CD4-positive, alpha-beta T cell treated with Interferon alpha-2 for 1 hour (primary cell): ENCODE results near the gene BCL2L13.
"Not testable (repeated sequence)": the region's sequence is repeated elsewhere in the genome, so short reads cannot be mapped to it uniquely, and the experiment has no call there.

ENCODE experiments used
- DNase-seq, 2 donors: peaks; one replicate each; pipeline ENCODE4 v3.0.0-alpha.2; 2020 to 2022

BCL2L13 gene

DNA sequence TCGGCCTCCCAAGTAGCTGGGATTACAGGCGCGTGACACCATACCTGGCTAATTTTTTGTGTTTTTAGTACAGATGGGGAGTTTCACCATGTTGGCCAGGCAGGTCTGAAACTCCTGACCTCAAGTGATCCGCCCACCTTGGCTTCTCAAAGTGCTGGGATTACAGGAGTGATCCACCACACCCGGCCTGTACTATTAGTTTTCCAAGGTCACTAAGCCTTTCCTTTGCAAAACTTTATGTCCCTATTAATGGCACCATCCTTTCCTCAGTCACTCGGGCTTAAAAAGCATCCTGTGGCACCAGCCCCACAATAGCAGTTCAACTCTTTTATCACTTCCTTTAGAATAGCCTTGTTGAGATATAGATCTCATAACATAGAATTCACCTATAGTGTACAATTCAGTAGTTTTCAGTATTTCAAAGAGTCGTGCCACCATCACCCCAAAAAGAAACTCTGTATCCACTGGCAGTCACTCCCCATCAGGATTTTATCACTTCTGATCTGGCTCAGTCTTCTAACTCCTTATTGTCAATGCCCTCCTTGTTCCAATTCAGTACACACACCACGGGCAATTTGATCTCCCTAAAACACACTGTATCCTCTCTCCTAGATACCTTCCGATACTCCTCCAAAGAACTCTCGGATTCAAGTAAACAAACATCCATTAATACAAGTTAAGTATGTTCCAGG, 921 bp upstream of the BCL2L13 start:
- DNase-seq = peak in 1 of 2 donors; percentile 3

GRCh38 chr22:17638182-17638431, 450 bp upstream of the BCL2L13 start:
- no peak for DNase-seq

DNA sequence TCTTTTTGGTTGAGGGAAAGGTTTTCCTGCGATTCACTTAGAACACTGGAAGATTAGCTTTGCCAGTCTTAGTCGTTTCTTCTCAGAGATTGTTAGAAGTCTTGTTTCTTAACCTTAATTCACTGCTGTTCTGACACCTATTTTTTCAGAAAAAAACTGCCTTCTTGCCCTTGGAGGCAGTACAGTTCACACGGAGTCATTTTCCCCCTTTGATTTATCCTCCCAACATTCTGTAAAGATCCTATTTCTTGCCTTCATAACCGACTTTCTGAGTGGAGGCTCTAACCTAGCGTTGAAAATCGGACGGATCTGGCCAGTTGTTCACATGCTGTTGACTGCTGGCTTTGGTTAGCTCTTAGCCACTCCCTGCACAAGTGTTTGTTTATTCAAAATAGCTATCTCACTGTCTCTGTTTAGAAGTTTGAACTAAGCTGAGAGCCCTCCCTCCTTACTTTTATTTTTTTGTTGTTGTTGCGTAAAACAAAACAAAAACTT, 737 bp downstream of the BCL2L13 start:
- DNase-seq = peak in 1 of 2 donors; percentile 37

- no peak for DNase-seq
Measured at GRCh38 chr22:17641269-17641668, 2.7 kb downstream of the BCL2L13 start.

GRCh38 chr22:17642357-17642756, 3.8 kb downstream of the BCL2L13 start:
- not testable (repeated sequence) for DNase-seq

GRCh38 chr22:17647452-17647851, 8.9 kb downstream of the BCL2L13 start:
- no peak for DNase-seq

GRCh38 chr22:17647991-17648390, 9.4 kb downstream of the BCL2L13 start:
- no peak for DNase-seq

DNA sequence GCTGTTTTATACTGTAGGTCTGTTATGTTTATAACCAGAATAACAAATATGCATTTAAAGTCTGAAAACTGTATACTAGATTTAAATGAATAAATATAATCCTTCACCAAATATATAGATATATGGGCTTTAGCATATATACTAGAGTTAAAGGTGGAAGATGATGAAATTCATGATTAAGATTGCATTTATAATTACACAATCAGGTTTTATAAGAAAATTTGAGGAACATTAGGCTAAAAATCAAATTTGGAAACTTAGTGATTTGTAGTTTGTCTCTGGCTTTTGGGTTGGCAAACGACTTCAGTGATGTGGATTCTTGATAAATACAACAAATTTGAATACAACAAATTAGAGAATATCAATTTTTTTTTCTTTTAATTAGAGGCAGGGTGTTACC, 10.0 kb downstream of the BCL2L13 start:
- DNase-seq = no peak

- peak in 1 of 2 donors; percentile 3 for DNase-seq
Measured at GRCh38 chr22:17655289-17655688, 16.7 kb downstream of the BCL2L13 start.

DNA sequence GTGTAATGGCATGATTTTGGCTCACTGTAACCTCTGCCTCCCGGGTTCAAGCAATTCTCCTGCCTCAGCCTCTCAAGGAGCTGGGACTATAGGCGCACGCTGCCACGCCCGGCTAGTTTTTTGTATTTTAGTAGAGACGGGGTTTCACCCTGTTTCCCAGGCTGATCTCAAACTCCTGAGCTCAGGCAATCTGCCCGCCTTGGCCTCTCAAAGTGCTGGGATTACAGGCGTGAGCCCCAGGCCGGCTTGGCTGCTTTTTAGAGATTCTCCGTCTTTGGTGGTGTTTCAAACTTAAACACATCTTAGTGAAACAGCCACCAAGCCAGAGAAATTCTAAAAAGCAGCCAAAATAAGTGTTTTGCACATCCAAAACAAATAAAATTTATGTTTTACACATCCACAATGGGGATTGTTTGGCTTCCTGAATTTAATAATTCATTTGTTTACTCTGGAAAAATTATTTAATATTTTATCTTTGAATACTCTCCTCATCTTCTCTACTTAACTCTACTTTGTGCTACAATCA, 18.4 kb downstream of the BCL2L13 start:
- DNase-seq = no peak

DNA sequence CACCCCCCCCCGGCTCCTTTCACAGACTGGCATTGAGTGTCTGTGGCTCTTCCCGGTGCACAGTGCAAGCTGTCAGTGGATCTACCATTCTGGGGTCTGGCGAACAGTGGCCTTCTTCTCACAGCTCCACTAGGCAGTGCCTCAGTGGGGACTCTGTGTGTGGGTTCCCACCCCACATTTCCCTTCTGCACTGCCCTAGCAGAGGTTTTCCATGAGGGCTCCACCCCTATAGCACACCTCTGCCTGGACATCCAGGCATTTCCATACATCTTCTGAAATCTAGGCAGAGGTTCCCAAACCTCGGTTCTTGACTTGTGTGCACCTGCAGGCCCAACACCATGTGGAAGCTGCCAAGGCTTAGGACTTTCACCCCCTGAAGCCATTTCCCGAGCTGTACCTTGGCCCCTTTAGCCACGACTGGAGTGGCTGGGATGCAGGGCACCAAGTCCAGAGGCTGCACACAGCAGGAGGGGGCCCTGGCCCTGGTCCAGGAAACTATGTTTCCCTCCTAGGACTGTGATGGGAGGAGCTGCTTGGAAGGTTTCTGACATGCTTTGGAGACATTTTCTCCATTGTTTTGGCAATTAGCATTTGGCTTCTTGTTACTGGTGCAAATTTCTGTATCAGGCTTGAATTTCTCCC, 26.0 kb downstream of the BCL2L13 start:
- DNase-seq = no peak

GRCh38 chr22:17665248-17665647, 26.7 kb downstream of the BCL2L13 start:
- no peak for DNase-seq

DNA sequence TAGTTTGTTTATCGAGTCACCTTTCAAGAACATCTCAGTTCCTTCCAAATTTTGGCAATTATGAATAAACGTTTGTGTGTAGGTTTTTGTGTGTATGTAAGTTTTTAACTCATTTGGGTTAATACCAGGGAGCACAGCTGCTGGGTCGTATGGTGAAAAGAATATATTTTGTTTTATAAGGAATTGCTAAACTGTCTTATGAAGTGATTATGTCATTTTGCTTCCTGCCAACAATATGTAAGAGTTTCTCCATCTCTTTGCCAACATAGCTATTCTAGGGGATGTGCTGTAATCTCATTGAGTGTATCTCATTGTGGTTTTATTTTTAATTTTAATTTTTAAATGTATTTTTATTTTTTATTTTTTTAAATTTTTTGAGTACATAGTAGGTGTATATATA, 27.3 kb downstream of the BCL2L13 start:
- DNase-seq = no peak

DNA sequence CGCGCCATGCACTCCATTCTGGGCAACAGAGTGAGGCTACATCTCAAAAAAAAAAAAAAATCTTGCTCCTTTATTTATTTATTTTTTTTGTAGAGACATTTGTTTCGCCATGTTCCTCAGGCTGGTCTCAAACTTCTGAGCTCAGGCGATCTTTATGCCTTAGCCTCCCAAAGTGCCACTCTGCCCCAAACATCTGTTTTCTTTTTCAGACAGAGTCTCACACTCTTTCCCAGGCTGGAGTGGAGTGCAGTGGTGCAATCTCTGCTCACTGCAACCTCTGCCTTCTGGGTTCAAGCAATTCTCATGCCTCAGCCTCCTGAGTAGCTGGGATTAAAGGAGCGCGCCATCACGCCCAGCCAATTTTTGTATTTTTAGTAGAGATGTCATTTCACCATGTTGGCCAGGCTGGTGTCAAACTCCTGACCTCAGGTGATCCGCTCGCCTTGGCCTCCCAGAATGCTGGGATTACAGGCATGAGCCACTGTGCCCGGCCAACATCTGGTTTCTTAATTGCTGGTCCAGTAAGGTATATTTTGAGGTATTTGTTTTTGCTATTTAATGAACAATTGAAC, 33.0 kb downstream of the BCL2L13 start:
- not testable (repeated sequence) for DNase-seq

- no peak for DNase-seq
Measured at GRCh38 chr22:17672417-17672991, 33.9 kb downstream of the BCL2L13 start.

GRCh38 chr22:17674152-17674551, 35.6 kb downstream of the BCL2L13 start:
- DNase-seq = no peak

GRCh38 chr22:17675584-17675983, 37.0 kb downstream of the BCL2L13 start:
- DNase-seq = no peak

GRCh38 chr22:17678817-17679385, 40.3 kb downstream of the BCL2L13 start:
- DNase-seq = no peak

DNA sequence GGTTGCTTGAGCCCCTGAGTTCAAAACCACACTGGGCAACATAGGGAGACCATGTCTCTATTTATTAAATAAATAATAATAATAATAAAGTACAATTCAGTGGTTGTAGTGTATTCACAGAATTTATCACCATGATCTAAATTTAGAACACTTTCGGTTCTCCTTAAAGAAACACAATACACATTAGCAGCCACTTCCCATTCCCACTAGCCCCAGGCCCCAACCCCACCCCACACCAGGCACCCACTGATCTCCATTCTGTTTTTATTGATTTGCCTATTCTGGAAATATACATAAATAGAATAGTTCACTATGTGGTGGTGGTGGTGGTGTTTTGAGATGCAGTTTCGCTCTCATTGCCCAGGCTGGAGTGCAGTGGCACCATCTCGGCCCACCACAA, 45.7 kb downstream of the BCL2L13 start:
- no peak for DNase-seq

DNA sequence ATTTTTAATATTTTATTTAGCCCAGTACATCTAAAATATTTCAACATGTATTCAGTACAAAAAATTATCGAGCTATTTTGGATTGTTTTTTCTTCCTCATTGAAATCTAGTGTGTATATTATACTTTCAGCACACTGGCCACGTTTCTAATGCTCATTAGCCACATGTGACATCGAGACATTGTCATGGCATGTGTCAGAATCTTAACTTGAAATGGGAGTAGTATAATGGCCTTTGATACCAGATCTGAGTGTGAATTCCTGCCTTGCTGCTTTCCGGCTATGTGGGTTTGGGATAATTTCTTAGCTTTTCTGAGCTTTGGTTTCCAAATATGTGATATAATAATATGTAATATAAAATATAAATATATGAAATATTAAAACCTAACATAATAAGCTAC, 54.3 kb downstream of the BCL2L13 start:
- DNase-seq = no peak

DNA sequence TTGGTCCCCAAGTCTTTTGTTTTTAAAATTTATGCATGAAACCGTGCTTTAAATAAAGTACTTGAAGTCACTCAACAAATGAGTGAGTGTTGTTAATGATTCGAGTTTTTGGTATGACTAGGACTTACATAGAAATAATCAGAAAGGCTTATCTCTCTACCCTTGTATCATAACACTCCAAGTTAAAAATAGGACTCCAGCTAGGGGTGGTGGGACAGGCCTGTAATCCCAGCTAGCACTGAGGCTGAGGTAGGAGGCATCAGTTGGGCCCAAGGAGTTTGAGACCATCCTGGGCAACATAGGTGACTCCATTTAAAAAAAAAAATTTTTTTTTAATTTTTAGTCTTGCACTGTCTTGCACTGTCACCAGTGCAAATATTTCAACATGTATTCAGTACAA, 55.6 kb downstream of the BCL2L13 start:
- no peak for DNase-seq

GRCh38 chr22:17694752-17695151, 56.2 kb downstream of the BCL2L13 start:
- DNase-seq = no peak

GRCh38 chr22:17695986-17696385, 57.4 kb downstream of the BCL2L13 start:
- DNase-seq = no peak

DNA sequence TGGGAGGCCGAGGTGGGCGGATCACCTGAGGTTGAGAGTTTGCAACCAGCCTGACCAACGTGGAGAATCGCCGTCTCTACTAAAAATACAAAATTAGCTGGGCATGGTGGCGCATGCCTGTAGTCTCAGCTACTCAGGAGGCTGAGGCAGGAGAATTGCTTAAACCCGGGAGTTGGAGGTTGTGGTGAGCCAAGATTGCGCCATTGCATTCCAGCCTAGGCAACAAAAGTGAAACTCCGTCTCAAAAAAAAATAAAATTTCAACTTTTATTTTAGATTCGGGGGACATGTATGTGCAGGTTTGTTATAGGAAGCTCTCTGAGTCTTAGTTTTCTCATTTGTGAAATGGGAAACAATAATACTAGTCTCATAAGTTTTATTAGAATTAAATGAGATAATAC, 58.6 kb downstream of the BCL2L13 start:
- not testable (repeated sequence) for DNase-seq
